ENCODE measurements around the gene ADH1B.
"Not testable (repeated sequence)": the region's sequence is repeated elsewhere in the genome, so short reads cannot be mapped to it uniquely, and the experiment has no call there.

The ADH1B gene

GRCh38 chr4:99321241-99322191, at the start of gene ADH1B:
ADH1B (minus strand) TSS chr4:99321401; CDS start chr4:99321331, 70 bp downstream.
- Histone ChIP-seq H3K27ac (ENCODE audit: extremely low read depth, low read depth, low read length) (no peak within 1 kb of the TSS), H3K4me3 (ENCODE audit: low read depth, low read length) (no peak within 1 kb of the TSS), H3K36me3 (ENCODE audit: control insufficient read depth in 2 of 2, insufficient read depth in 1 of 2, low read length in 2 of 2) (no peaks in the 10 kb centered on the region), H3K9me3 (ENCODE audit: control insufficient read depth, insufficient read depth, low read depth, low read length) (no peaks in the 10 kb centered on the region), H3K4me1 (ENCODE audit: control insufficient read depth, insufficient read depth, low read length) (no peaks in the 10 kb centered on the region)
- CTCF ChIA-PET = interaction anchor here (0.7 kb wide), 1 partner anchor 124 kb away, joined by 3 read pairs; no protein-coding TSS in a partner anchor
- TF ChIP-seq ZNF366 (tag by site-specific recombination; conservative IDR thresholded peaks at IDR 0.05) = no peak
- TF ChIP-seq ZNF133 (tag by site-specific recombination; IDR thresholded peaks at IDR 0.05) = no peak
- TF ChIP-seq ZNF785 (tag by site-specific recombination; IDR thresholded peaks at IDR 0.05) = no peak
- no peak for TF ChIP-seq ZNF302 (tag by site-specific recombination; IDR thresholded peaks at IDR 0.05; ENCODE audit: low read depth)
- no peak for TF ChIP-seq ZNF513 (tag by site-specific recombination; IDR thresholded peaks at IDR 0.05)
- TF ChIP-seq ZNF2 (tag by site-specific recombination; IDR thresholded peaks at IDR 0.05) = no peak
- no peak for TF ChIP-seq ZNF701 (tag by site-specific recombination; IDR thresholded peaks at IDR 0.05)
- TF ChIP-seq KLF17 (tag by site-specific recombination; IDR thresholded peaks at IDR 0.05) = no peak
- POLR2A ChIA-PET = no interaction called here

GRCh38 chr4:99367817-99368216, 46.6 kb upstream of the ADH1B start:
- not testable (repeated sequence) for H3K27ac ChIP-seq (ENCODE audit: extremely low read depth, low read depth, low read length)
- CTCF ChIA-PET = interaction anchor here (0.8 kb wide), 1 partner anchor 26 kb away, joined by 3 read pairs; no protein-coding TSS in a partner anchor

GRCh38 chr4:99366491-99366890, 45.3 kb upstream of the ADH1B start:
- POLR2A ChIA-PET = no interaction called here
- no peak overlapping the region for H3K27ac ChIP-seq (ENCODE audit: extremely low read depth, low read depth, low read length)
- CTCF ChIA-PET = no interaction called here
- H3K4me1 ChIP-seq (ENCODE audit: control insufficient read depth, insufficient read depth, low read length) = no peaks in the 10 kb centered on the region
- H3K4me3 ChIP-seq (ENCODE audit: low read depth, low read length) = no peak overlapping the region
- no peaks in the 10 kb centered on the region for H3K36me3 ChIP-seq (ENCODE audit: control insufficient read depth in 2 of 2, insufficient read depth in 1 of 2, low read length in 2 of 2)
- H3K9me3 ChIP-seq (ENCODE audit: control insufficient read depth, insufficient read depth, low read depth, low read length) = no peaks in the 10 kb centered on the region
- TF ChIP-seq ZNF266 (tag by site-specific recombination; IDR thresholded peaks at IDR 0.05; ENCODE audit: low read depth) = no peak
- no peak for TF ChIP-seq KLF10 (tag by site-specific recombination; IDR thresholded peaks at IDR 0.05)
- no peak for TF ChIP-seq MZF1 (tag by site-specific recombination; IDR thresholded peaks at IDR 0.05; ENCODE audit: borderline replicate concordance)
- no peak for TF ChIP-seq ZNF785 (tag by site-specific recombination; IDR thresholded peaks at IDR 0.05)
- no peak for TF ChIP-seq ZNF366 (tag by site-specific recombination; conservative IDR thresholded peaks at IDR 0.05)
- no peak for TF ChIP-seq ZXDB (tag by site-specific recombination; IDR thresholded peaks at IDR 0.05)
- TF ChIP-seq PRDM6 (tag by site-specific recombination; IDR thresholded peaks at IDR 0.05) = no peak
- no peak for TF ChIP-seq ZNF140 (tag by site-specific recombination; IDR thresholded peaks at IDR 0.05)
- no peak for TF ChIP-seq ZFP37 (tag by site-specific recombination; IDR thresholded peaks at IDR 0.05)
- no peak for TF ChIP-seq PATZ1 (tag by site-specific recombination; IDR thresholded peaks at IDR 0.05)
- TF ChIP-seq ZNF416 (tag by site-specific recombination; IDR thresholded peaks at IDR 0.05) = no peak
- no peak for TF ChIP-seq ZNF248 (tag by site-specific recombination; IDR thresholded peaks at IDR 0.05)
- TF ChIP-seq KLF16 (tag by site-specific recombination; IDR thresholded peaks at IDR 0.05) = no peak
- no peak for TF ChIP-seq ZNF433 (tag by site-specific recombination; IDR thresholded peaks at IDR 0.05; ENCODE audit: low read depth)
- TF ChIP-seq HOXD13 (CRISPR knock-in tag; IDR thresholded peaks at IDR 0.05; ENCODE audit: borderline replicate concordance) = no peak
- TF ChIP-seq ZNF658 (tag by site-specific recombination; IDR thresholded peaks at IDR 0.05) = no peak
- no peak for TF ChIP-seq ZNF530 (tag by site-specific recombination; IDR thresholded peaks at IDR 0.05; ENCODE audit: low read depth)
- no peak for TF ChIP-seq GLI4 (tag by site-specific recombination; IDR thresholded peaks at IDR 0.05)
- TF ChIP-seq HOXC10 (CRISPR knock-in tag; IDR thresholded peaks at IDR 0.05) = no peak

More at GRCh38 chr4:99367817-99368216, 46.6 kb upstream of the ADH1B start:
- H3K36me3 ChIP-seq (ENCODE audit: control insufficient read depth in 2 of 2, insufficient read depth in 1 of 2, low read length in 2 of 2); H3K9me3 ChIP-seq (ENCODE audit: control insufficient read depth, insufficient read depth, low read depth, low read length); H3K4me3 ChIP-seq (ENCODE audit: low read depth, low read length); POLR2A ChIA-PET; H3K4me1 ChIP-seq (ENCODE audit: control insufficient read depth, insufficient read depth, low read length): not testable (repeated sequence)
